ENCODE results near the gene TMTC2.

DNA sequence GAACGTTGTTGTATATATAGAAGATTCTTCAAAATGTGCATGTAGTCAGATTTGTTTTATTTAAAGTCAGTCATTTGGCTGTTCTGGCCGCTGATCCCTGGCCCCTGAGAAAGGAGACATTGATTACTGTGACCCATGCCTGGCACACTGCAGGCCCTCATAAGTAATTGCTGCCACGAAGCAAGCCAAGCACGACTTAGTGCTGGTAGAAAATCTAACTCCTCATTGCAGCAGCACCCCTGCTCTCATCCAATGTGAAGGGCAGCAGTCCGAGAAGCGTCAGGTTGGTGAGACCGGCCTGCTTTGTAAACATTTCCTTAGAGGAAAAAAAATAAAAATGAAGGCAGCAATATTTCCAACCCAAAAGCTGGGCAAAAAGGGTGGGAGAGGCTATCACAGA, 22.8 kb upstream of the TMTC2 start:
- TF ChIP-seq, protein P1, sequence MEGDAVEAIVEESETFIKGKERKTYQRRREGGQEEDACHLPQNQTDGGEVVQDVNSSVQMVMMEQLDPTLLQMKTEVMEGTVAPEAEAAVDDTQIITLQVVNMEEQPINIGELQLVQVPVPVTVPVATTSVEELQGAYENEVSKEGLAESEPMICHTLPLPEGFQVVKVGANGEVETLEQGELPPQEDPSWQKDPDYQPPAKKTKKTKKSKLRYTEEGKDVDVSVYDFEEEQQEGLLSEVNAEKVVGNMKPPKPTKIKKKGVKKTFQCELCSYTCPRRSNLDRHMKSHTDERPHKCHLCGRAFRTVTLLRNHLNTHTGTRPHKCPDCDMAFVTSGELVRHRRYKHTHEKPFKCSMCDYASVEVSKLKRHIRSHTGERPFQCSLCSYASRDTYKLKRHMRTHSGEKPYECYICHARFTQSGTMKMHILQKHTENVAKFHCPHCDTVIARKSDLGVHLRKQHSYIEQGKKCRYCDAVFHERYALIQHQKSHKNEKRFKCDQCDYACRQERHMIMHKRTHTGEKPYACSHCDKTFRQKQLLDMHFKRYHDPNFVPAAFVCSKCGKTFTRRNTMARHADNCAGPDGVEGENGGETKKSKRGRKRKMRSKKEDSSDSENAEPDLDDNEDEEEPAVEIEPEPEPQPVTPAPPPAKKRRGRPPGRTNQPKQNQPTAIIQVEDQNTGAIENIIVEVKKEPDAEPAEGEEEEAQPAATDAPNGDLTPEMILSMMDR (tag by site-specific recombination; IDR thresholded peaks at IDR 0.05) = no peak
- TF ChIP-seq KLF7 (tag by site-specific recombination; IDR thresholded peaks at IDR 0.05; ENCODE audit: borderline replicate concordance) (no peak), RBAK (tag by site-specific recombination; IDR thresholded peaks at IDR 0.05) (no peak), ZNF146 (tag by site-specific recombination; IDR thresholded peaks at IDR 0.05) (no peak), GLI4 (tag by site-specific recombination; IDR thresholded peaks at IDR 0.05) (no peak), ZNF140 (tag by site-specific recombination; IDR thresholded peaks at IDR 0.05) (no peak)
- TF ChIP-seq, protein P2, sequence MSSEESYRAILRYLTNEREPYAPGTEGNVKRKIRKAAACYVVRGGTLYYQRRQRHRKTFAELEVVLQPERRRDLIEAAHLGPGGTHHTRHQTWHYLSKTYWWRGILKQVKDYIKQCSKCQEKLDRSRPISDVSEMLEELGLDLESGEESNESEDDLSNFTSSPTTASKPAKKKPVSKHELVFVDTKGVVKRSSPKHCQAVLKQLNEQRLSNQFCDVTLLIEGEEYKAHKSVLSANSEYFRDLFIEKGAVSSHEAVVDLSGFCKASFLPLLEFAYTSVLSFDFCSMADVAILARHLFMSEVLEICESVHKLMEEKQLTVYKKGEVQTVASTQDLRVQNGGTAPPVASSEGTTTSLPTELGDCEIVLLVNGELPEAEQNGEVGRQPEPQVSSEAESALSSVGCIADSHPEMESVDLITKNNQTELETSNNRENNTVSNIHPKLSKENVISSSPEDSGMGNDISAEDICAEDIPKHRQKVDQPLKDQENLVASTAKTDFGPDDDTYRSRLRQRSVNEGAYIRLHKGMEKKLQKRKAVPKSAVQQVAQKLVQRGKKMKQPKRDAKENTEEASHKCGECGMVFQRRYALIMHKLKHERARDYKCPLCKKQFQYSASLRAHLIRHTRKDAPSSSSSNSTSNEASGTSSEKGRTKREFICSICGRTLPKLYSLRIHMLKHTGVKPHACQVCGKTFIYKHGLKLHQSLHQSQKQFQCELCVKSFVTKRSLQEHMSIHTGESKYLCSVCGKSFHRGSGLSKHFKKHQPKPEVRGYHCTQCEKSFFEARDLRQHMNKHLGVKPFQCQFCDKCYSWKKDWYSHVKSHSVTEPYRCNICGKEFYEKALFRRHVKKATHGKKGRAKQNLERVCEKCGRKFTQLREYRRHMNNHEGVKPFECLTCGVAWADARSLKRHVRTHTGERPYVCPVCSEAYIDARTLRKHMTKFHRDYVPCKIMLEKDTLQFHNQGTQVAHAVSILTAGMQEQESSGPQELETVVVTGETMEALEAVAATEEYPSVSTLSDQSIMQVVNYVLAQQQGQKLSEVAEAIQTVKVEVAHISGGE (tag by site-specific recombination; conservative IDR thresholded peaks at IDR 0.05; ENCODE audit: low read depth) = no peak
- TF ChIP-seq, protein P3, sequence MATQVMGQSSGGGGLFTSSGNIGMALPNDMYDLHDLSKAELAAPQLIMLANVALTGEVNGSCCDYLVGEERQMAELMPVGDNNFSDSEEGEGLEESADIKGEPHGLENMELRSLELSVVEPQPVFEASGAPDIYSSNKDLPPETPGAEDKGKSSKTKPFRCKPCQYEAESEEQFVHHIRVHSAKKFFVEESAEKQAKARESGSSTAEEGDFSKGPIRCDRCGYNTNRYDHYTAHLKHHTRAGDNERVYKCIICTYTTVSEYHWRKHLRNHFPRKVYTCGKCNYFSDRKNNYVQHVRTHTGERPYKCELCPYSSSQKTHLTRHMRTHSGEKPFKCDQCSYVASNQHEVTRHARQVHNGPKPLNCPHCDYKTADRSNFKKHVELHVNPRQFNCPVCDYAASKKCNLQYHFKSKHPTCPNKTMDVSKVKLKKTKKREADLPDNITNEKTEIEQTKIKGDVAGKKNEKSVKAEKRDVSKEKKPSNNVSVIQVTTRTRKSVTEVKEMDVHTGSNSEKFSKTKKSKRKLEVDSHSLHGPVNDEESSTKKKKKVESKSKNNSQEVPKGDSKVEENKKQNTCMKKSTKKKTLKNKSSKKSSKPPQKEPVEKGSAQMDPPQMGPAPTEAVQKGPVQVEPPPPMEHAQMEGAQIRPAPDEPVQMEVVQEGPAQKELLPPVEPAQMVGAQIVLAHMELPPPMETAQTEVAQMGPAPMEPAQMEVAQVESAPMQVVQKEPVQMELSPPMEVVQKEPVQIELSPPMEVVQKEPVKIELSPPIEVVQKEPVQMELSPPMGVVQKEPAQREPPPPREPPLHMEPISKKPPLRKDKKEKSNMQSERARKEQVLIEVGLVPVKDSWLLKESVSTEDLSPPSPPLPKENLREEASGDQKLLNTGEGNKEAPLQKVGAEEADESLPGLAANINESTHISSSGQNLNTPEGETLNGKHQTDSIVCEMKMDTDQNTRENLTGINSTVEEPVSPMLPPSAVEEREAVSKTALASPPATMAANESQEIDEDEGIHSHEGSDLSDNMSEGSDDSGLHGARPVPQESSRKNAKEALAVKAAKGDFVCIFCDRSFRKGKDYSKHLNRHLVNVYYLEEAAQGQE (tag by site-specific recombination; IDR thresholded peaks at IDR 0.05) = no peak
